Endothelial cell of hepatic sinusoid (primary cell): ENCODE data around the gene PPAN.

ENCODE experiments used
- in situ Hi-C: cut with HindIII; loops from 2 replicates; pipeline ENCODE4 v1.10.0; 2017; ENCODE audit warnings: low sequenced_read_pairs

PPAN gene

GRCh38 chr19:10092648-10093294, 13.4 kb upstream of the PPAN start:
- in situ Hi-C loops = no loop called here

- in situ Hi-C loops = no loop called here
These were observed 12.6 kb upstream of the PPAN start for GRCh38 chr19:10093295-10094186.

- in situ Hi-C loops = no loop called here
These were observed 10.6 kb upstream of the PPAN start for GRCh38 chr19:10095622-10095947.

GRCh38 chr19:10095948-10096614, 10.1 kb upstream of the PPAN start:
- in situ Hi-C loops = no loop called here

- in situ Hi-C loops = no loop called here
These were observed 9.6 kb upstream of the PPAN start for GRCh38 chr19:10096615-10096963.

GRCh38 chr19:10100163-10100785, 5.9 kb upstream of the PPAN start:
- in situ Hi-C loops = loop anchor here (25.0 kb wide), 1 partner anchor 163 kb away; the partner anchor contains the start of gene OLFM2

GRCh38 chr19:10102787-10103236, 3.4 kb upstream of the PPAN start:
- in situ Hi-C loops = loop anchor here (25.0 kb wide), 1 partner anchor 166 kb away; the partner anchor contains the start of gene OLFM2

GRCh38 chr19:10104130-10104513, 2.0 kb upstream of the PPAN start:
- in situ Hi-C loops = loop anchor here (25.0 kb wide), 1 partner anchor 167 kb away; the partner anchor contains the start of gene OLFM2

GRCh38 chr19:10104665-10105508, 1.3 kb upstream of the PPAN start:
- in situ Hi-C loops = loop anchor here (25.0 kb wide), 1 partner anchor 168 kb away; the partner anchor contains the start of gene OLFM2

- in situ Hi-C loops = loop anchor here (25.0 kb wide), 1 partner anchor 168 kb away; the partner anchor contains the start of gene OLFM2
These were observed 558 bp upstream of the PPAN start for GRCh38 chr19:10105509-10106099.

- in situ Hi-C loops = loop anchor here (25.0 kb wide), 1 partner anchor 170 kb away; the partner anchor contains the start of gene OLFM2
These were observed 1.1 kb downstream of the PPAN start for GRCh38 chr19:10107254-10107653.

GRCh38 chr19:10107817-10108367, 1.7 kb downstream of the PPAN start:
- in situ Hi-C loops = loop anchor here (25.0 kb wide), 1 partner anchor 171 kb away; the partner anchor contains the start of gene OLFM2

GRCh38 chr19:10109528-10109927, 3.4 kb downstream of the PPAN start:
- in situ Hi-C loops = loop anchor here (25.0 kb wide), 1 partner anchor 172 kb away; the partner anchor contains the start of gene OLFM2

GRCh38 chr19:10110076-10110971, 4.2 kb downstream of the PPAN start:
- in situ Hi-C loops = loop anchor here (25.0 kb wide), 1 partner anchor 173 kb away; the partner anchor contains the start of gene OLFM2

- in situ Hi-C loops = loop anchor here (25.0 kb wide), 1 partner anchor 174 kb away; the partner anchor contains the start of gene OLFM2
These were observed 4.8 kb downstream of the PPAN start for GRCh38 chr19:10110972-10111317.

GRCh38 chr19:10111405-10111811, 5.2 kb downstream of the PPAN start, which contains the start of gene P2RY11:
Gene P2RY11, plus strand, starts transcription at chr19:10111693. Its CDS starts 29 bp downstream, at chr19:10111722.
- in situ Hi-C loops = loop anchor here (25.0 kb wide), 1 partner anchor 174 kb away; the partner anchor contains the start of gene OLFM2

GRCh38 chr19:10112037-10112761, 6.0 kb downstream of the PPAN start:
- in situ Hi-C loops = loop anchor here (25.0 kb wide), 1 partner anchor 175 kb away; the partner anchor contains the start of gene OLFM2
